ENCODE measurements around the gene ADGRG3.
A peak's percentile ranks its signal among the peaks of the same experiment; 100 is the strongest.

Gene ADGRG3

GRCh38 chr16:57668263-57668571, at the start of gene ADGRG3:
Gene ADGRG3, plus strand, starts transcription at chr16:57668306. Its CDS starts 42 bp downstream, at chr16:57668348.
- DNase-seq = no peak

GRCh38 chr16:57619133-57619605, 48.9 kb upstream of the ADGRG3 start:
- no peak for DNase-seq

- DNase-seq = no peak
Measured at GRCh38 chr16:57619606-57620334, 48.3 kb upstream of the ADGRG3 start.

- DNase-seq = no peak
Measured at GRCh38 chr16:57620335-57621231, 47.5 kb upstream of the ADGRG3 start.

- DNase-seq = no peak
Measured at GRCh38 chr16:57621521-57622271, 46.4 kb upstream of the ADGRG3 start.

GRCh38 chr16:57622361-57623250, 45.5 kb upstream of the ADGRG3 start:
- DNase-seq = peak in 2 of 51 donors; percentile 41 to 43

GRCh38 chr16:57623251-57624043, 44.7 kb upstream of the ADGRG3 start:
- peak in 45 of 51 donors; percentile 26 to 93 (median 76) for DNase-seq

- DNase-seq = peak in 1 of 51 donors; percentile 58
Measured at GRCh38 chr16:57624044-57624688, 43.9 kb upstream of the ADGRG3 start.

- DNase-seq = peak in 35 of 51 donors; percentile 34 to 86 (median 63)
Measured at GRCh38 chr16:57624806-57625500, 43.2 kb upstream of the ADGRG3 start.

GRCh38 chr16:57626420-57627170, 41.5 kb upstream of the ADGRG3 start:
- peak in 4 of 51 donors; percentile 24 to 35 (median 32) for DNase-seq

- peak in 19 of 51 donors; percentile 31 to 71 (median 61) for DNase-seq
Measured at GRCh38 chr16:57627184-57627871, 40.8 kb upstream of the ADGRG3 start.

GRCh38 chr16:57628008-57628781, 39.9 kb upstream of the ADGRG3 start, which contains the start of gene ADGRG1:
Gene ADGRG1, plus strand, starts transcription at chr16:57628630. Its CDS starts 21,658 bp downstream, at chr16:57650288.
- peak in 47 of 51 donors; percentile 23 to 94 (median 77) for DNase-seq

- peak in 3 of 51 donors; percentile 12 to 39 (median 28) for DNase-seq
Measured at GRCh38 chr16:57628783-57629293, 39.3 kb upstream of the ADGRG3 start.

GRCh38 chr16:57629516-57630406, 38.3 kb upstream of the ADGRG3 start:
- DNase-seq = peak in 4 of 51 donors; percentile 31 to 33 (median 32)

- DNase-seq = peak in 1 of 51 donors; percentile 28
Measured at GRCh38 chr16:57630407-57630797, 37.7 kb upstream of the ADGRG3 start.

Measured in hypothalamus (tissue), 51 donors.